ENCODE results near the gene KIRREL3.

GRCh38 chr11:126419801-126420697, 580.5 kb downstream of the KIRREL3 start:
- TF ChIP-seq POLR2AphosphoS5 (IDR thresholded peaks at IDR 0.05; ENCODE audit: low read depth) (no peak), REST (IDR thresholded peaks at IDR 0.05; ENCODE audit: insufficient replicate concordance, low read depth) (no peak)

Measured in HL-60 (cell line).